GM19193 (cell line): ENCODE results near the gene CRYM.

Experiments used
- POLR2A ChIP-seq: IDR thresholded peaks from 4 replicates; pipeline ENCODE4 v1.6.1; 2011; ENCODE audit not compliant: insufficient read depth, insufficient read length; ENCODE audit errors: extremely low read depth

The CRYM gene

GRCh38 chr16:21277927-21278706 lies at the start of gene CRYM:
Gene CRYM, minus strand, starts transcription at chr16:21278290. Its CDS starts 39 bp downstream, at chr16:21278251.
- TF ChIP-seq POLR2A = no peak

- no peak for TF ChIP-seq POLR2A
These were observed 49.0 kb upstream of the CRYM start for GRCh38 chr16:21327046-21327445.

GRCh38 chr16:21326459-21326858 lies 48.4 kb upstream of the CRYM start:
- TF ChIP-seq POLR2A = no peak

GRCh38 chr16:21324267-21324666 lies 46.2 kb upstream of the CRYM start:
- TF ChIP-seq POLR2A = no peak

- TF ChIP-seq POLR2A = no peak
These were observed 43.6 kb upstream of the CRYM start for GRCh38 chr16:21321736-21322135.

- TF ChIP-seq POLR2A = no peak
These were observed 36.2 kb upstream of the CRYM start for GRCh38 chr16:21314339-21314738.

DNA sequence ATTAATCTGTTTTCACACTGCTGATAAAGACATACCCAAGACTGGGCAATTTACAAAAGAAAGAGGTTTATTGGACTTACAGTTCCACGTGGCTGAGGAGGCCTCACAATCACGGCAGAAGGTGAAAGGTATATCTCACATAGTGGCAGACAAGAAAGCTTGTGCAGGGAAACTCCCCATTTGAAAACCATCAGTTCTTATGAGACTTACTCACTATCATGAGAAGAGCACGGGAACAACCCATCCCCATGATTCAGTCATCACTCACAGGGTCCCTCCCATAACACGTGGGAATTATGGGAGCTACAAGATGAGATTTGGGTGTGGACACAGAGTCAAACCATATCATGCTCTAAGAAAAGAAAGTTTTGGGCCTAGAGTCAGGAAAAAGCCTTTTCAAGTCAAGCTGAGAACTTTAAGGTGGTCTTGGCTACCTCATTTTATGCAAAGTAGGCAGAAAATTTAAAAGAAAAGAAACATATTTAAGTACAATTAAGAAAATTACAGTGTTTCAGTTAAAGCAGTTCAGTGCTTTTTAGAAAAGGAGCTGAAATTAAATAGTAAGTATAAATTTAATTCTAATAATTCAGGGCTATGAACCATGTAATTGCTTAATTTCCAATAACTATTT lies 24.9 kb upstream of the CRYM start:
- TF ChIP-seq POLR2A = no peak

DNA sequence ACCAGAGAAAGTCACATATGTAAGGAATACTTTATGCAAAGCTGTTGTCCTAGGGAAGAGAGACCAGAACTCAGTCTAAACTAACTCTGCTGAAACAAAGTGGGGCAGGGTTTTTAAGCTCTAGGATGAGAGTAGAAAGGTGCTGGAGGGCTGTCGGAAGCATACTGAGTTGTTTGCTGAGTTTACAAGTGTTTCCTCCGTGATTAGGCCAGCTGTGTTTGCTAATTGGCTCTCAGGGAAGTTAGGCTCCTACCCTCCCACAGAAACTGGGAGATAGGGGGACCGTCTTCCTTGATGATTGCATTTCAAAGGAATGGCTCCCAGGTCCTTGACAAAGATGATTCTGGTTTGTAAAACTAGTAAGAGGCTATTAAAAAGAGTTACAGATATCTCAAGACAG lies 24.4 kb upstream of the CRYM start:
- no peak for TF ChIP-seq POLR2A

DNA sequence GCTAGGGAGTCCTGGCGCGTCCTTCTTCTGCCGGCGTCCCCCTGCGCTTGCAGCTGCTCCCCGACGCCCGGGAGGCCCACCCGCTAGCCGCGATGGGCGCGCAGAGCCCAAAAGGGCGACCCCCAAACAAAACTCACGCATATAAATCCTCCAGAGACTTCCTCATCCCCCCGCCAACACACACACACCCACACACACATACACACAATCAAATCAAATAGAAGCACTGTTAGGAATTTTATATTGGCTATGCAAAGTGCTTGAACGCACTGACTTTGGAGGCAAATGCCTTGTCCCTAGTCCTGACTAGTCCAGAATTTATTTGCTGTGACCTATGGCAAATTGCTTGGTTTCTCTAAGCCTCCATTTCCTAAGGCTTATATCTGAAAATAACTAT lies 23.8 kb upstream of the CRYM start:
- TF ChIP-seq POLR2A = no peak

DNA sequence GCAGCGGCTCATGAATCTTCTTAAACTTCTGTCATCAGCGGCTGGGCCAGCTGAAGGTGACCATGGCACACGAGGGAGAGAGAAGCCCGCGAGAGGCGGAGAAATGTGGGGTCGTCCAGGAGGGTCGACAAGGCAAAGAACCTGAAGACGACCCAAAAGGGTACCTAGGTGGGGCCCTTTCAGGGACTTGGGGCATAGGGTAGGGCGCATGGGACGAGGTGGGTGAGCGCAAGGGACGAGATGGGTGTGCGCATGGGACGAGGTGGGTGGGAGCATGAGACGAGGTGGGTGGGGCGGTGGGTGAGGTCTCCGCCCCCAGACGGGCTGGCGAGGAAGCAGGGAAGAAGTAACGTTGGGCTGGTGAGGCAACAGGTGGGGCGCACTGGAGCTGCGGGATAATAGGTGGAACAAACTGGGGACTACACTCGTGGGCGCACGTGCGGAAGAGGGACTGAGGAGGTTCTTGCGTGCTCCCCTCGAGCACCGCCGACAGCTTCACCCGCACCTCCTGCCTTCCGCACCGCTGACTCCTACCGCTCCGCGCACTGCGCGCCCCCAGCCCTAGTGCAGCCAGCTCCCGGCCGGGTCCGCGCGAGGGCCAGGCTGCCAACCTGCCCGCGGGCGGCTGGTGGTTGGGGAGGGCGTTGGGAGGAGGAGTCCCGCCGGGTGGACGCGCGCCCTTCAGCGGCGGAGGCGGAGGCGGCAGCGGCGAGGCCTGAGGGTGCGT lies 23.2 kb upstream of the CRYM start:
- TF ChIP-seq POLR2A = peak; percentile 61

- TF ChIP-seq POLR2A = no peak
These were observed 22.4 kb upstream of the CRYM start for GRCh38 chr16:21300309-21301167.

- no peak for TF ChIP-seq POLR2A
These were observed 7.2 kb upstream of the CRYM start for GRCh38 chr16:21285314-21285713.

DNA sequence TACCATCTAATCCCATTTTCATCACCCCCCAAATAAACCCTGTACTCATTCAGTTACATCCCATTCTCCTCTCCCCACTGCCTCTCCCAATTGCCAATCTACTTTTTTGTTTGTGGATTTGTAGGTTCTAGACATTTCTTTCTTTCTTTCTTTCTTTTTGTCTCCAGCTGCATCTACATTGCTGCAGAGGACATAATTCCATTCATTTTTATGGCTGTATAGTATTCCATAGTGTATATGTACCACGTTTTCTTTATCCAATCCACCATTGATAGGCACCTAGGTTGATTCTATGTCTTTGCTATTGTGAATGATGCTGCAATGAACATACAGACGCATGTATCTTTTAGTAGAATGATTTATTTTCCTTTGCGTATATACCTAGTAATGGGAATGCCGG lies 6.3 kb upstream of the CRYM start:
- no peak for TF ChIP-seq POLR2A

DNA sequence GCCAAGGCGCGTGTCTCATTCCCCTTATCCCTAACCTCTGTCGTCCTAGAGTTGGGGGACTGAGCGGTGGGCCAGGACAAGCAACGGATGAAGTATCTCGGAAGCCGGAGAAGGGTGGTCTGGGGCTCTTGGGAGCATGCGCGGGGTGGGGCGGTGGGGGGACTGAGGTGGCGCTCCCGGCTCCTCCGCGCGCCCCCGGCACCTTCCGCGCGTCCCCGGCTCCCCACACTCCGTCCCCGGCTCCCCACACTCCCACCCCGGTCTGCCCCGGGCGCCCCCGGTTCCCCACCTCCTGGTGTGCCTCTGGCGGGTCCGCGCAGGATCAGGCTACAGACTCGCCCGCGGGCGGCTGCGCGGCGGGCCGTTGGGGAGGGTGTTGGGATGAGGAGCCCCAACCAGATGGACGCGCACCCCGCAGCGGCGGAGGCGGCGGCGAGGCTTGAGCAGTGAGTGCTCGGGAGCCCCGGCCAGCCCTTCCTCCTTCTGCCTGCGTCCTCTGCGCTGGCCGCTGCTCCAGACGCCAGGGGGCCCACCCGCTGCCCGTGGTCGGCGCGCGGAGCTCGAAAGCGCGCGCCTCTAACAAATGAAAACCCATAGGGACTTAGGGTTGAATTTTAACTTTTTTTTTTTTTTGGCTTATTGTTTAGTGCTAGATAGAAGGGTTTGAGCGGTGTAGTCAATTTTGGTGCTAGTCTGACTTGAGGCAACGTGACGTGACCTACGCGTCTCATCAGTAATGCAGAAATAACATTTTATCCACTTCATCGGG lies 5.6 kb upstream of the CRYM start:
- no peak for TF ChIP-seq POLR2A
